Spinal cord (tissue), 10 donors: Measurements from ENCODE around the gene CAT. TPM values are rescaled to one million over a fixed set of nuclear protein-coding genes. Genes with fewer than 3 reads are reported as not detected.

ENCODE experiments used
- DNase-seq, 6 donors: peaks; one replicate each; pipeline versions ENCODE4 v3.0.0 to v3.0.0-alpha.2; 2013 to 2015; ENCODE audit warnings: low spot score in 6 of 6, low read depth in 4 of 6
- H3K27ac ChIP-seq: one replicate; pipeline ENCODE4 v1.5.1; 2013; ENCODE audit warnings: low read depth, low read length, control low read depth
- H3K27me3 ChIP-seq: one replicate; pipeline ENCODE4 v1.6.1; 2013; ENCODE audit warnings: low read length; ENCODE audit not compliant: control insufficient read depth, insufficient read depth
- H3K36me3 ChIP-seq: one replicate; pipeline ENCODE4 v1.6.1; 2013; ENCODE audit warnings: low read length; ENCODE audit not compliant: control insufficient read depth, insufficient read depth
- H3K4me1 ChIP-seq: one replicate; pipeline ENCODE4 v1.6.1; 2013; ENCODE audit warnings: low read length; ENCODE audit not compliant: control insufficient read depth, insufficient read depth
- H3K4me3 ChIP-seq: one replicate; pipeline ENCODE4 v1.5.1; 2013; ENCODE audit warnings: low read depth, low read length, control low read depth
- H3K9me3 ChIP-seq: one replicate; pipeline ENCODE4 v1.6.1; 2013; ENCODE audit warnings: low read length; ENCODE audit not compliant: control insufficient read depth, insufficient read depth
- WGBS: methylation state at CpG from one replicate; pipeline ENCODE4 v1.1.5; 2013; ENCODE audit warnings: missing lambda C conversion rate; ENCODE audit not compliant: insufficient coverage; 5-methylcytosine and 5-hydroxymethylcytosine counted together
- polyA plus RNA-seq, 2 donors: library from polyadenylated mRNA; unstranded; fragments of 120-200 nt; gene quantifications; one replicate each; pipeline ENCODE4 v1.2.1, GENCODE V29; 2013; ENCODE audit not compliant: insufficient read length in 2 of 2
- total RNA-seq, 2 donors: library from RNA; depleted of rRNA in 1 of 2; stranded (reverse); fragments of 120-200 nt in 1 of 2; fragments of >200 nt in 1 of 2; gene quantifications; one replicate each; pipeline versions ENCODE4 v1.2.3 to v1.2.4, GENCODE V29; 2013 to 2014
- donor health status: healthy.

CAT gene
- total and polyA plus RNA-seq, 4 donors, result 79.1 to 124 (median 99.1) TPM

DNA sequence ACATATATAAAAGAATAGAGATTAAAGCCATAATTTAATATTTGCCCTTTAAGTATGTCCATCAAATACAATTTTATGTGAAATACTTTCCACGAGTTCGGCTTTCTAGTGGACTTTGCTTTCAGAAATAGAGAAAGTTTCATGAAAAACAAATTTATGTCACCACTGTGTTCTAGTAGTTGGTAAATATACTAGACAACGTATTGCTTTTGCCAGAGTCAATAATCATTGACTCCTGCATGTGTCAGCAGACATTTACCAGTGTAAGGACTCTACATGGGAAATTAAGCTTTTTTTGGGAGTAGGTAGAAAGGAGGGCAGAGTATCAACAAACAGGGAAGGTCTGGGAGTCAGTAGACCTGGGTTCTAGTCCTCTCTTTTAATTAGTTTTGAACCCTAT lies 32.3 kb upstream of the CAT start:
- no peak for DNase-seq
- Histone ChIP-seq H3K9me3 (no peaks in the 10 kb centered on the region), H3K27ac (no peak overlapping the region), H3K4me1 (no peaks in the 10 kb centered on the region), H3K27me3 (no peaks in the 10 kb centered on the region), H3K4me3 (no peak overlapping the region), H3K36me3 (no peaks in the 10 kb centered on the region)
- no CpG with 5 or more reads among the region's 3 CpGs for WGBS

DNA sequence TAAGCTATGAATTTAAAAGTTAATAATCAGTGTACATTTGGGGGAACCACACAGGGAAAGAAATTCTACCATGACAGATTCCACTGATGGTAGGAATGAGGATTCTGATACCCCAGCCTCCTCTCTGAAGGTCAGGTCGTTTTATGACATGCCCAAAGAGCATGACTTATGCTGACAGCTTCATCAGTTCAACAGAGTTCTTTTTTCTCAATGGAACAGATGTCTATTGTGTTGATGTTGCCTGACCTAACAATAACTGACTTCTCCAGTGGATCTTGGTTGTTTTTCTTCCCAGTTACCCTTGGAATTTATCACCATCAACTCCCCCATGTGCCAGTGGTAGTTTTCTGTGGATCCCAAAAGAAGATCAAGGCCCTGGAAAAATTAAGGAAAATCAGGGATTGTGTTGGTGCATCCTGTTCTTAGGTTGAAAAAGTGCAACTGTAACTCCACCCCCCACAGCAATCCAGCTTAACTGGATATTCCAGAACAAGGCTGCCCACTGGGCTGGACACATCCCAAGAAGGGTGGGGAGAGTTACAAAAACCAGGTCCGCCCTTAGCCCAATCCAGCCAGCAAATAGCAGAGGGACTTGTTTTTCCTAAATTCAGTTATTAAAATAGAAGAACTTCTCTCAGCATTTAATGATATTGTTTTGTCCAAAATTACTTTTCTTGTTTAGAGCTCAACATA lies 31.5 kb upstream of the CAT start:
- Histone ChIP-seq H3K27ac (no peak overlapping the region), H3K36me3 (no peaks in the 10 kb centered on the region), H3K4me3 (no peak overlapping the region), H3K4me1 (no peaks in the 10 kb centered on the region), H3K27me3 (no peaks in the 10 kb centered on the region), H3K9me3 (no peaks in the 10 kb centered on the region)
- DNase-seq, result no peak
- no CpG with 5 or more reads among the region's 2 CpGs for WGBS

DNA sequence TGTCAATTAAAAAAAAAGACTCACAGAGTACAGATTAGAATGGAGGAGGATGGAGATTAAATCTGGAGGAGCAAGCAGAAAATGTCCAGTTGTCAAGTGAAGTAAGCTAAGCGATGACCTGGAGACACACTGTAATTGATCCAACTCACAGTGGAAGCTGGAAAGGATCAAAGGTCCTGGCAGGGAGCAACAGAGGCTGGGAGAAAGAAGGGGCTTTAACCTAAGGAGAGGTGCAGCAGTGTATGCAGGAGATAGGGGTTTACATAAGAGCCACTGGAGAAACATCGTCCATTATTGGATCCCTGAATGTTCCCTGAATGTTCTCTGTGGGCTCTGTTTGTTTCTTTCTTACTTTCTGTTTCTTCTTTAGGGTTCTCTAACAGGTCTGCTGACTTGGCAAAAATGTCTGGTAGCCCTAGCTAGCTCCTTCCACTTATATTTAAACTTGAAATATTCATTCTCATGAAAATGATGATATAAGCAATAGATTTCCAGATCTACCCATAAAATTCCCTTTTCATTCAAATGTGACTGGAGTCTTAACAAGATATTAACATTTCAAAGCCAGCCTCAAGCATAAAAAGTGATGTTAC lies 30.1 kb upstream of the CAT start:
- Histone ChIP-seq H3K36me3 (no peaks in the 10 kb centered on the region), H3K4me3 (no peak overlapping the region), H3K9me3 (peaks cover 3% of the 10 kb centered on the region), H3K27ac (no peak overlapping the region), H3K27me3 (no peaks in the 10 kb centered on the region), H3K4me1 (no peaks in the 10 kb centered on the region)
- WGBS, result 100% methylated on average over 2 of the region's 2 CpGs
- DNase-seq, result no peak

DNA sequence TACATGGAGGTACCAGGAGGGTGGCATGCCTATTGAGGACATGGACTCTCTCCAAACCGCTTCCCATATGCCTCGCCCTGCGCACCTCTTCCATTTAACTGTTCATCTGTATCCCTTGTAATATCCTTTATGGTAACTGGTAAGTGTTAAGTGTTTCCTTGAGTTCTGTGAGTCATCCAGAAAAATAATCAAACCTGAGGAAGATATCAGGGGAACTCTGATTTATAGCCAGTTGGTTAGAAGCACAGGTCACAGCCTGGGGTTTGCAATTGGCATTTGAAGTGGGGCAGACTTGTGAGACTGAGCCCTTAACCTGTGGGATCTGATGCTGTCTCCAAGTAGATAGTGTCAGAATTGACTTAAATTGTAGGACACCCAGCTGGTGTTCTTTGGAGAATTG lies 27.6 kb upstream of the CAT start:
- peaks cover 3% of the 10 kb centered on the region for H3K9me3 ChIP-seq
- H3K4me3 ChIP-seq, result no peak overlapping the region
- no peaks in the 10 kb centered on the region for H3K27me3 ChIP-seq
- no CpG with 5 or more reads among the region's 3 CpGs for WGBS
- no peaks in the 10 kb centered on the region for H3K36me3 ChIP-seq
- no peak for DNase-seq
- H3K4me1 ChIP-seq, result no peaks in the 10 kb centered on the region
- H3K27ac ChIP-seq, result no peak overlapping the region

DNA sequence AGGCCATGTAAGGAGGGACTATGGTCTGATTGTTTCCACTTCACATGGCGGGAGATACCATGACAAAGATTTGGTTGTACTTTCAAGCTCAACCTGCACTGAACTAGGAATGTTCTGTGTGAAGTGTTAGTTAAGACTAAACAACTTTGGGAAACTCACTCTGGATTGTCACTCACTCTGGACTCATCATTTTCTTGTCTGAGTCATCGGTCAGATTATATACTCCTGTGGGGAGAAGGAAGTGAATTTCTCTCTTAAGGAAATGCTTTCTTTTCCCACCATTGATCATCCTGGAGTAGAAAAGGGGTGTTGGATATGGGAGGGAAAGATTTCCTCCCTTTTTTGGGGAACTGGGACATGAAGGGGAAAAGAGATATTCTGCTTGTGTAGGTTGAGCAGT lies 26.9 kb upstream of the CAT start:
- no peaks in the 10 kb centered on the region for H3K4me1 ChIP-seq
- H3K27ac ChIP-seq, result no peak overlapping the region
- peaks cover 3% of the 10 kb centered on the region for H3K9me3 ChIP-seq
- no peak overlapping the region for H3K4me3 ChIP-seq
- WGBS, result no CpG with 5 or more reads among the region's 2 CpGs
- no peak for DNase-seq
- H3K36me3 ChIP-seq, result no peaks in the 10 kb centered on the region
- H3K27me3 ChIP-seq, result no peaks in the 10 kb centered on the region

DNA sequence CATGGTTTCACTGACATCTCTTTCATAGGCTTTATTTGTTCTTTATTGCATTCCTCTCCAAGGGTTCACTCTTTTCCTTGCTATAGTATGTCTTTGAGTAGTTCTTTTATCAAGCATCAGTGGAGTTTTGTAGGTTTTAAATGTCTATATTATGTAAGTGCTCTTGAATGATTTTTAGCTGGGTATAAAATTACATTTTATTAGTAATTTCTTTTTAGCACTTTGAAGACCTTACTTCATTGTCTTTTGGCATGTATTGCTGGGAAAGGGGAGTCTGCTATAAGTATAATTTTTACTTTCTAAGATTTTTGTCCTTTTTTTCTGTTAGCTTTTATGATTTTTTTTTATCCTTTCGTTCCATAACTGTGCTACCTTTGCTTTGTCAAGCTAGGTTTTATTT lies 25.5 kb upstream of the CAT start:
- no peaks in the 10 kb centered on the region for H3K4me1 ChIP-seq
- DNase-seq, result no peak
- no peaks in the 10 kb centered on the region for H3K36me3 ChIP-seq
- WGBS, result no CpG with 5 or more reads among the region's 1 CpG
- no peaks in the 10 kb centered on the region for H3K27me3 ChIP-seq
- peaks cover 3% of the 10 kb centered on the region for H3K9me3 ChIP-seq
- no peak overlapping the region for H3K4me3 ChIP-seq
- no peak overlapping the region for H3K27ac ChIP-seq

DNA sequence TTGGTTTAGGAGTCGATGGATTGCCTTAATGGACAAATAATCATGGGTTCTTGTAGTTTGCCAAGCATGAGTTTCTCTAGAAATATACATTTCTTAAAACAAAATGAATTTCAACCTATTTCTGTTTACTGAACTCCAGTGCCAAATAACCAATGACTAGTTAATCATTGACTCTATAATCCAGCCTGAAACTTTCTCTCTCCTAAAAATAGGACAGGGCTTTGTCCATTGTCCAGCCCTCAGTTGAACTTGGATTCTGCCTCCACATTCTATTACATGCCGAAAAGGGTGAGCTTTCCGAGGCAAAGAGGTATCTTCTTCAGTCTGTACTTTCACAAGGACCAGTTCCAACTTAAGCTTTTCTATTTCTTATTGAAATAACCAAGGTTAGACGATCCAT lies 23.2 kb upstream of the CAT start:
- peaks cover 3% of the 10 kb centered on the region for H3K9me3 ChIP-seq
- no peaks in the 10 kb centered on the region for H3K27me3 ChIP-seq
- H3K36me3 ChIP-seq, result no peaks in the 10 kb centered on the region
- H3K4me1 ChIP-seq, result no peaks in the 10 kb centered on the region
- 29% methylated on average over 2 of the region's 4 CpGs for WGBS
- no peak overlapping the region for H3K27ac ChIP-seq
- no peak overlapping the region for H3K4me3 ChIP-seq
- DNase-seq, result no peak

DNA sequence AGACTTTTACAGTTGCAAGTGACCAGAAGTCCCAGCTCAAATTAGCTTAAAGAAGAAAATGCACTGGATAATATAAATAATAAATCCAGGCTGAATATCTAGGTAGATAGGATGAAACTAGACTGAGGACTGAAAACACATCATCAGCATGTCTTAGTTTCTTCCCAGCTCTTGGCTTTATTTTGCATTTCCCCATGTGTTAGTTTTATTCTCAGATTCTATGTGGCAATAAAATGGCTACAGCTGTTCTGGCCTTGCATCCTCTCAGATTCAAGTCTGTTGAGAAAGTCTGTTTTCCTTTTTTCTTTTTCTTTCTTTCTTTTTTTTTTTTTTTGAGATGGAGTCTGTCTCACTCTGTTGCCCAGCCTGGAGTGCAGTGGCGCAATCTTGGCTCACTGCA lies 22.6 kb upstream of the CAT start:
- 0% methylated on average over 1 of the region's 1 CpG for WGBS
- Histone ChIP-seq H3K4me1 (no peaks in the 10 kb centered on the region), H3K27me3 (no peaks in the 10 kb centered on the region), H3K9me3 (peaks cover 3% of the 10 kb centered on the region), H3K27ac (no peak overlapping the region), H3K4me3 (no peak overlapping the region), H3K36me3 (no peaks in the 10 kb centered on the region)
- no peak for DNase-seq

DNA sequence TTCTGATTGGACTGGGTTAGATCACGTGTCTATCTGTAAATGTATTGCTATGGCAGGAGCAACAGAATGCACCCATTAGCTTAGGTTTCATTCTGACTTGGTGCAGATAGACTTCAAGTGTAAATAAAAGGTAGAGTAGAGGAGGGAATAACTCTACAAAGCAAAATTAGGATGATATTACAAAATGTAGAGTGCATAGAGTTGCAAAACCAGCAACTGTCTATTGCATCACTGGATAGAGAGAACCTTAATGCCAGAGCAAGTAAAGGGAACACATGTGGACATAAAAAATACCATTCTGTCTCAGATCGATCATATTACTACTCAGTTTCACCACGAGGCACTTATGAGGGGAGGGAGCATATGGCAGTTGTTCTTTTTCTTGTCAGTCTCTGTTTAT lies 22.0 kb upstream of the CAT start:
- H3K4me1 ChIP-seq, result no peaks in the 10 kb centered on the region
- H3K27ac ChIP-seq, result no peak overlapping the region
- no peak for DNase-seq
- WGBS, result 75% methylated on average over 1 of the region's 3 CpGs
- no peaks in the 10 kb centered on the region for H3K27me3 ChIP-seq
- H3K36me3 ChIP-seq, result no peaks in the 10 kb centered on the region
- no peak overlapping the region for H3K4me3 ChIP-seq
- peaks cover 3% of the 10 kb centered on the region for H3K9me3 ChIP-seq

DNA sequence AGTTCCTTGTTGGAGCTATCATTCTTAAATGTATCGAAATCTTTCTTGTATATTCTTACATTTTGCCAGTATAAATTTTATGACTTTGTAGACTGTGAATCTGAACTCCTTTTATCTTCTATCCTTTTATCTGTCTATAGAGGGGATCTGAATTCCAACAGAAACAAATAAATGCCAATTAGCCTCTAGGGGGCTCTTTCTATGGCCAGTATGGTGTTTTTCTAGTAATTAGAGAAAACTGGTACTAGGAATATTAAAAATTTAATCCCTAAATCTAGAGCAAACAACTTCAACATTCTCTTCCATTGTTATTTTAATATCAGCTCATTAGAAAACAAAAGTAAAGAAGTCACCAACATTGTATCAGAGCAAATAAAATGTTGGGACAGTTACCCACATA lies 21.5 kb upstream of the CAT start:
- no CpG with 5 or more reads among the region's 1 CpG for WGBS
- H3K4me3 ChIP-seq, result no peak overlapping the region
- H3K27ac ChIP-seq, result no peak overlapping the region
- DNase-seq, result no peak
- no peaks in the 10 kb centered on the region for H3K4me1 ChIP-seq
- no peaks in the 10 kb centered on the region for H3K27me3 ChIP-seq
- peaks cover 3% of the 10 kb centered on the region for H3K9me3 ChIP-seq
- no peaks in the 10 kb centered on the region for H3K36me3 ChIP-seq
